SHP77 (cell line): ENCODE data around the gene AKR1C3.
"Not testable (repeated sequence)": the region's sequence is repeated elsewhere in the genome, so short reads cannot be mapped to it uniquely, and the experiment has no call there.

Experiments used
- DNase-seq, 2 experiments: peaks; one replicate each; lab custom pipeline; 2025; lab: John Stamatoyannopoulos, UW

AKR1C3 gene

GRCh38 chr10:5136468-5137087 lies 42.4 kb downstream of the AKR1C3 start:
- no peak for DNase-seq

GRCh38 chr10:5137699-5138098 lies 43.5 kb downstream of the AKR1C3 start:
- DNase-seq, result not testable (repeated sequence)

DNA sequence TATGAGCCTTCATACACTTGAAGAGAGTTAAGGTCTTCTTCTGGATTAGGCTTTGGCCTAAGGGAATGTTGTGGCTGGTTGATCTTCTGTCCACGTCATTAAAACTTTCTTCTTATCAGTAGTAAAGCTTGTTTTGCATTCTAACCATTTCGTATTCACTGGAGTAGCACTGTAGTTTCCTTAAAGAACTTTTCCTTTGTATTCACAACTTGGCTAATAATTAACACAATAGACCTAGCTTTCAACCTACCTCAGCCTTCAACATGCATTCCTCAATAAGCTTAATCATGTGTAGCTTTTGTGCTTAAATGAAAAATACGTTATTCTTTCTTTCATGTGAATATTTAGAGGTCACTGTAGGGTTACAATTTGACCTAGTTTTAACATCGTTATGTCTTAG lies 48.0 kb downstream of the AKR1C3 start:
- DNase-seq, result no peak

GRCh38 chr10:5143137-5143536 lies 48.9 kb downstream of the AKR1C3 start:
- DNase-seq, result no peak

DNA sequence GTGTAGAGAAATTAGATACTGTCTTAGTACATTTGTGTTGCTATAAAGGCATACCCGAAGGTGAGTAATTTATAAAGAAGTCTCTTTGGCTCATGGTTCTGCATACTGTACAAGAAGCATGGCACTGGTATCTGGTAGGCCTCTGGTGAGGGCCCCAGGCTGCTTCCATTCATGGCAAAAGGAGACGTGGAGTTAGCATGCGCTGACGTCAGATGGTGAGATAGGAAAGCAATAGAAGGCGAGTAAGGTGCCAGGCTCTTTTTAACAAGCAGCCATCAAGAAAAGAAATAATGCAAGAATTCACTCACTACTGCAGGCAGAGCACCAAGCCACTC lies 52.7 kb downstream of the AKR1C3 start:
- DNase-seq, result no peak

DNA sequence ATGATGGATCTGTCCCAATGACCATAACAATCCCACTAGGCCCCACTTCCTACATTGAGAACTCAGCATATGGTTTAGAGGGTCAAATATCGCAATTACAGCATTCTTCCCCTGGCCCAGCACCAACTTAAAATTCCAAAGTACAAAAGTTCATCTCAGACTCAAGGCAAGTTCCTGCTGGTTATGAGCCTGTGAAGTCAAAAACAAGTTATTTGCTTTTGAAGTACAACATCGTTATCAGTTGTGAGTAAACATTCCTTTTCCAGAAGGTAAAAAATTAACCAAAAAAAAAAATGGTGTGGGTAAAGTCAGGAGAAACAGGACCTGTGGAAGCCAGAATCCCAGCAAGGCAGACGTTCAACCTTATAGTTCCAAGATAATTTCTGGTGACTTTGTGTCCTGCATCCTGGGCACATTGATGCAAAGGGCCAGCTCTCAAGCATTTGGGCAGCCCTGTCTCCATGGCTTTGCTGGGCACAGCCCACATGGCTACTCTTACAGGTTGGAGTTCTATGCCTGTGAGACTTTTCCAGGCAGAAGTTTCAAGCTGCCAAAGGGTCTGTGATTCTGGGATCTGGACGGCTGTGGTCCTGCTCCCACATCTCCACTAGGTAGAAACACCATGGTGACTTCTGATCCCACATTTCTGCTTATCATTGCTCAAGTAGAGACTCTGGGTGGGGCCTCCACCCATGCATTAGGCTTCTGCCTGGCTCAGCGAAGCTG lies 53.2 kb downstream of the AKR1C3 start:
- DNase-seq, result no peak

GRCh38 chr10:5147981-5148677 lies 53.9 kb downstream of the AKR1C3 start:
- DNase-seq, result no peak

- DNase-seq, result no peak
Observed at GRCh38 chr10:5148678-5149032, 54.4 kb downstream of the AKR1C3 start.

DNA sequence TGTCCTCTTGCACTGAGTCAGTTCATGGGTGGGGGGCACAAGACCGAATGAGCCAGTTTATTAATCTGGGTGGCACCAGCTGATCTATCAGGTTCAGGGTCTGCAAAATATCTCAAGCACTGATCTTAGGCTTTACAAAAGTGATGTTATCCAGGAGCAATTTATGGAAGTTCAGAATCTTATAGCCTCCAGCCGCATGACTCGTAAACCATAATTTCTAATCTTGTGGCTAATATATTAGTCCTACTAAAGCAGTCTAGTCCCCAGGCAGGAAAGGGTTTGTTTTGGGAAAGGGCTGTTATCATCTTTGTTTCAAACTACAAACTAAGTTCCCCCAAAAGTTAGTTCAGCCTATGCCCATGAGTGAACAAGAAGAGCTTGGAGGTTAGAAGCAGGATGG lies 56.9 kb downstream of the AKR1C3 start:
- DNase-seq, result no peak

GRCh38 chr10:5155951-5156350 lies 61.7 kb downstream of the AKR1C3 start:
- DNase-seq, result no peak
